Measurements from ENCODE around the gene LSM8.

LSM8 gene

DNA sequence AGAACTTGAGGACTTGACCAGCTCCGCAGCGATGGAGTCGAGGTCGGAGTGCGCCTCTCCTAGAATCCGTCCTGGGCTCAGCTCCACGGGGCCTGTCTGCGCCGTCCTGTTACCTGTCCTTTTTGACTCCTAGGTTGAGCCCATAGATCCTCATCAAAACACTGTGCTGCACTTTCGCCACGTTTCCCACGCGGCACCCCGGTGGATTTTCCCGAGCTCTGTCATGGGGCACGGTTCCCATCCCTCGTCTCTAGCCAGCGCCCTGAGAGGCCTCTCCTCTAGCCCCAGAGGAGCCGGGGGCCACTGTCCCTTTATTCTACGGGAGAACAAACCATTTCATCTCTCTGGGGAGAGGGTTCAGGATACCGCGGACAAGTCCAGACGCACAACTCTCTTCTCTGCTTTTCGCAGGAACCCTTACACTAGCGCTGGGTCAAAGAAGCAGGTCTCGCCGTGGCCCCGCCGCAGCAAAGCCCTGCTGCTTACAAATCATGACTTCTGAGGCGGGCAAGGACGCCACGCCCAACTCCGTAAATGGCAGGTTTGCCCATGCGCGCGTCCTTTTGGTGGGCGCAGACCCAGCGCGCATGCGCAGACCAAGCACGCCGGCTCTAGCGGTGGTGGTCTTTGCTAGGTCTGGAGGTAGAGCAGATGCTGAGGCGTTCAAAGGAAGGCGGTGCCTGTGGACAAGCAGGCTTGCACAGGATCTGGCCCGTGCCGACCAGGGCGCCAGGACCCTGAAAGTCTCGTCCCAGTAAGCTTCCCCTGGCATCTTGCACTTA, 30.3 kb downstream of the LSM8 start:
- H3K9ac ChIP-seq (ENCODE audit: low read depth, low read length) = no peak overlapping the region
- H3K4me1 ChIP-seq (ENCODE audit: insufficient read depth, low read length) = no peaks in the 10 kb centered on the region
- 94% methylated on average over 49 of the region's 49 CpGs for WGBS
- no peak overlapping the region for H3K4me3 ChIP-seq (ENCODE audit: low read length)
- H3K27me3 ChIP-seq (ENCODE audit: insufficient read depth, low read length) = no peaks in the 10 kb centered on the region
- H3K36me3 ChIP-seq (ENCODE audit: insufficient read depth, low read length) = no peaks in the 10 kb centered on the region
- H3K9me3 ChIP-seq (ENCODE audit: insufficient read depth, low read depth, low read length) = no peaks in the 10 kb centered on the region
- H3K27ac ChIP-seq (ENCODE audit: low read depth, low read length) = no peak overlapping the region

- H3K27me3 ChIP-seq (ENCODE audit: insufficient read depth, low read length) = no peaks in the 10 kb centered on the region
- 96% methylated on average over 3 of the region's 3 CpGs for WGBS
- no peaks in the 10 kb centered on the region for H3K4me1 ChIP-seq (ENCODE audit: insufficient read depth, low read length)
- H3K4me3 ChIP-seq (ENCODE audit: low read length) = no peak overlapping the region
- no peak overlapping the region for H3K27ac ChIP-seq (ENCODE audit: low read depth, low read length)
- H3K9me3 ChIP-seq (ENCODE audit: insufficient read depth, low read depth, low read length) = no peaks in the 10 kb centered on the region
- H3K9ac ChIP-seq (ENCODE audit: low read depth, low read length) = no peak overlapping the region
- no peaks in the 10 kb centered on the region for H3K36me3 ChIP-seq (ENCODE audit: insufficient read depth, low read length)
Measured at GRCh38 chr7:118214833-118215182, 30.8 kb downstream of the LSM8 start.

GRCh38 chr7:118217210-118217619, 33.3 kb downstream of the LSM8 start:
- H3K9ac ChIP-seq (ENCODE audit: low read depth, low read length) = no peak overlapping the region
- H3K36me3 ChIP-seq (ENCODE audit: insufficient read depth, low read length) = no peaks in the 10 kb centered on the region
- H3K4me1 ChIP-seq (ENCODE audit: insufficient read depth, low read length) = no peaks in the 10 kb centered on the region
- no peak overlapping the region for H3K27ac ChIP-seq (ENCODE audit: low read depth, low read length)
- H3K4me3 ChIP-seq (ENCODE audit: low read length) = no peak overlapping the region
- no peaks in the 10 kb centered on the region for H3K27me3 ChIP-seq (ENCODE audit: insufficient read depth, low read length)
- WGBS = 92% methylated on average over 1 of the region's 1 CpG
- H3K9me3 ChIP-seq (ENCODE audit: insufficient read depth, low read depth, low read length) = no peaks in the 10 kb centered on the region

GRCh38 chr7:118218413-118219156, 34.6 kb downstream of the LSM8 start:
- Histone ChIP-seq H3K9me3 (ENCODE audit: insufficient read depth, low read depth, low read length) (no peaks in the 10 kb centered on the region), H3K27ac (ENCODE audit: low read depth, low read length) (no peak overlapping the region)

GRCh38 chr7:118219157-118219512, 35.2 kb downstream of the LSM8 start:
- Histone ChIP-seq H3K27ac (ENCODE audit: low read depth, low read length) (no peak overlapping the region), H3K9ac (ENCODE audit: low read depth, low read length) (no peak overlapping the region), H3K36me3 (ENCODE audit: insufficient read depth, low read length) (no peaks in the 10 kb centered on the region), H3K4me1 (ENCODE audit: insufficient read depth, low read length) (no peaks in the 10 kb centered on the region), H3K4me3 (ENCODE audit: low read length) (no peak overlapping the region), H3K9me3 (ENCODE audit: insufficient read depth, low read depth, low read length) (no peaks in the 10 kb centered on the region), H3K27me3 (ENCODE audit: insufficient read depth, low read length) (no peaks in the 10 kb centered on the region)
- WGBS = 97% methylated on average over 2 of the region's 3 CpGs

More at GRCh38 chr7:118218413-118219156, 34.6 kb downstream of the LSM8 start:
- Histone ChIP-seq H3K27me3 (ENCODE audit: insufficient read depth, low read length) (no peaks in the 10 kb centered on the region), H3K4me3 (ENCODE audit: low read length) (no peak overlapping the region), H3K36me3 (ENCODE audit: insufficient read depth, low read length) (no peaks in the 10 kb centered on the region), H3K9ac (ENCODE audit: low read depth, low read length) (no peak overlapping the region), H3K4me1 (ENCODE audit: insufficient read depth, low read length) (no peaks in the 10 kb centered on the region)
- 85% methylated on average over 7 of the region's 8 CpGs for WGBS

GRCh38 chr7:118220583-118220982, 36.6 kb downstream of the LSM8 start:
- Histone ChIP-seq H3K9ac (ENCODE audit: low read depth, low read length) (no peak overlapping the region), H3K4me3 (ENCODE audit: low read length) (no peak overlapping the region)
- 60% methylated on average over 3 of the region's 3 CpGs for whole genome bisulfite sequencing

DNA sequence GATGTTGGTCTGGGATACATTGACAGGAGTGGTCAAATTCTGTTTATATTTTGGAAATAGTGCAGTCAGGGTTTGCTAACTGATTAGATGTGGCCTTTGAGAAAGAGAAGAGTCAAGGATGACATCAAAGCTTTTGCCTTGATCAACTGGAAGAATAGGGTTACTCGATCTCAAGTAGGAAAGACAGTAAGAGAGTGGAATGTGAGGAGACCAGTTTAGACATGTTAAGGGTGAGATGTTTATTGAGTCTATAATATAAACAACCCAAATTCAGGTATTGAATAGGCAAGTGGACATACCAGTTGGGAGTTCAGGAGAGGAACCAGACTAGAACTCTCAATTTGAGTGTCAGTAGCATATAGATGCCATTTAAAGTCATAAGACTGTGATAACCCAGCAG, 38.6 kb downstream of the LSM8 start:
- H3K36me3 ChIP-seq (ENCODE audit: insufficient read depth, low read length) = no peaks in the 10 kb centered on the region
- H3K9ac ChIP-seq (ENCODE audit: low read depth, low read length) = no peak overlapping the region
- WGBS = 91% methylated on average over 1 of the region's 1 CpG
- H3K4me3 ChIP-seq (ENCODE audit: low read length) = no peak overlapping the region
- no peak overlapping the region for H3K27ac ChIP-seq (ENCODE audit: low read depth, low read length)
- no peaks in the 10 kb centered on the region for H3K9me3 ChIP-seq (ENCODE audit: insufficient read depth, low read depth, low read length)
- no peaks in the 10 kb centered on the region for H3K27me3 ChIP-seq (ENCODE audit: insufficient read depth, low read length)
- H3K4me1 ChIP-seq (ENCODE audit: insufficient read depth, low read length) = no peaks in the 10 kb centered on the region

More at GRCh38 chr7:118220583-118220982, 36.6 kb downstream of the LSM8 start:
- Histone ChIP-seq H3K9me3 (ENCODE audit: insufficient read depth, low read depth, low read length) (no peaks in the 10 kb centered on the region), H3K4me1 (ENCODE audit: insufficient read depth, low read length) (no peaks in the 10 kb centered on the region), H3K27me3 (ENCODE audit: insufficient read depth, low read length) (no peaks in the 10 kb centered on the region), H3K27ac (ENCODE audit: low read depth, low read length) (no peak overlapping the region), H3K36me3 (ENCODE audit: insufficient read depth, low read length) (no peaks in the 10 kb centered on the region)

- WGBS = 97% methylated on average over 18 of the region's 18 CpGs
- Histone ChIP-seq H3K9ac (ENCODE audit: low read depth, low read length) (no peak within 1 kb of the TSS), H3K27me3 (ENCODE audit: insufficient read depth, low read length) (no peaks in the 10 kb centered on the region)
Measured at GRCh38 chr7:118224521-118224920, 40.6 kb downstream of the LSM8 start, which contains the start of gene ANKRD7. Gene ANKRD7, plus strand, starts transcription at chr7:118224704. Its CDS starts 127 bp downstream, at chr7:118224831.

DNA sequence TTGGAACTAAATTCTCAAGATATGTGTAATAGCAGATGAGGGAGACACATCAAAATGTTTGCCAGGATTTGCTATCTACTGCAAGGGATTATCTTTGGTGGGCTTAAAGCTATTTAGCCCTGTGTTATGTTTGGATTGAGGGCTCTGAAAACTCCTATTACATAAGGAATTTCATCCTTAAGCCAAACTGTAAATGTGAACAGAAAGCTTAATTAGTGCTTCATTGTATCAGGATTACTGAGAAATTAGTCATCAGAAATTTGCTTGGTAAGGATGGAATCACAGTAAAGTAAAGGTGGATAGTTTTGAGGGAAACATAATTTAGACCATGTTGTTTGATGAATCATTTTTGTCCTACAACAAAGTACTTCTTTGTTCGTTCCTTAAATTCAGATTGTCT, 48.9 kb downstream of the LSM8 start:
- no peak overlapping the region for H3K9ac ChIP-seq (ENCODE audit: low read depth, low read length)
- H3K36me3 ChIP-seq (ENCODE audit: insufficient read depth, low read length) = no peaks in the 10 kb centered on the region
- H3K4me1 ChIP-seq (ENCODE audit: insufficient read depth, low read length) = peaks cover 7% of the 10 kb centered on the region; the same call in 1 of the 2 replicates
- WGBS = 80% methylated on average over 1 of the region's 1 CpG
- H3K27ac ChIP-seq (ENCODE audit: low read depth, low read length) = no peak overlapping the region
- no peaks in the 10 kb centered on the region for H3K9me3 ChIP-seq (ENCODE audit: insufficient read depth, low read depth, low read length)
- H3K27me3 ChIP-seq (ENCODE audit: insufficient read depth, low read length) = no peaks in the 10 kb centered on the region
- H3K4me3 ChIP-seq (ENCODE audit: low read length) = no peak overlapping the region

More at GRCh38 chr7:118224521-118224920, 40.6 kb downstream of the LSM8 start, which contains the start of gene ANKRD7:
- Histone ChIP-seq H3K9me3 (ENCODE audit: insufficient read depth, low read depth, low read length) (no peaks in the 10 kb centered on the region), H3K4me3 (ENCODE audit: low read length) (no peak within 1 kb of the TSS), H3K4me1 (ENCODE audit: insufficient read depth, low read length) (no peaks in the 10 kb centered on the region), H3K27ac (ENCODE audit: low read depth, low read length) (no peak within 1 kb of the TSS), H3K36me3 (ENCODE audit: insufficient read depth, low read length) (no peaks in the 10 kb centered on the region)

- H3K9ac ChIP-seq (ENCODE audit: low read depth, low read length) = no peak overlapping the region
- H3K4me1 ChIP-seq (ENCODE audit: insufficient read depth, low read length) = peaks cover 7% of the 10 kb centered on the region; the same call in 1 of the 2 replicates
- no peaks in the 10 kb centered on the region for H3K27me3 ChIP-seq (ENCODE audit: insufficient read depth, low read length)
- no peak overlapping the region for H3K4me3 ChIP-seq (ENCODE audit: low read length)
- H3K27ac ChIP-seq (ENCODE audit: low read depth, low read length) = no peak overlapping the region
- no peaks in the 10 kb centered on the region for H3K36me3 ChIP-seq (ENCODE audit: insufficient read depth, low read length)
- no peaks in the 10 kb centered on the region for H3K9me3 ChIP-seq (ENCODE audit: insufficient read depth, low read depth, low read length)
- 100% methylated on average over 1 of the region's 1 CpG for WGBS
Measured at GRCh38 chr7:118233799-118234198, 49.8 kb downstream of the LSM8 start.

GRCh38 chr7:118239014-118239413, 55.0 kb downstream of the LSM8 start:
- WGBS = 77% methylated on average over 3 of the region's 3 CpGs
- Histone ChIP-seq H3K27me3 (ENCODE audit: insufficient read depth, low read length) (no peaks in the 10 kb centered on the region), H3K4me3 (ENCODE audit: low read length) (no peak overlapping the region), H3K9ac (ENCODE audit: low read depth, low read length) (no peak overlapping the region), H3K27ac (ENCODE audit: low read depth, low read length) (no peak overlapping the region), H3K36me3 (ENCODE audit: insufficient read depth, low read length) (no peaks in the 10 kb centered on the region), H3K4me1 (ENCODE audit: insufficient read depth, low read length) (no peaks in the 10 kb centered on the region; the same call in 1 of the 2 replicates), H3K9me3 (ENCODE audit: insufficient read depth, low read depth, low read length) (no peaks in the 10 kb centered on the region)
